HG03558 (cell line): Measurements from ENCODE around the gene PARP2.
A peak's percentile ranks its signal among the peaks of the same experiment; 100 is the strongest.
"Not testable (repeated sequence)": the region's sequence is repeated elsewhere in the genome, so short reads cannot be mapped to it uniquely, and the experiment has no call there.

ENCODE experiments used
- ATAC-seq: cut with Tn5 transposase; IDR thresholded peaks from one replicate; pipeline ENCODE4 v1.9.1; 2021; ENCODE audit warnings: moderate number of reproducible peaks; ENCODE audit not compliant: unreplicated experiment; ENCODE audit errors: extremely low read depth

The PARP2 gene

GRCh38 chr14:20343092-20343861, at the start of gene PARP2:
Gene PARP2, plus strand, starts transcription at chr14:20343635. Its CDS starts 7 bp downstream, at chr14:20343642.
- ATAC-seq: peak; percentile 85

- ATAC-seq: no peak
Observed at GRCh38 chr14:20294636-20295035, 48.8 kb upstream of the PARP2 start.

- no peak for ATAC-seq
Observed at GRCh38 chr14:20295067-20295466, 48.4 kb upstream of the PARP2 start.

GRCh38 chr14:20302042-20302755, 41.2 kb upstream of the PARP2 start:
- no peak for ATAC-seq

- ATAC-seq: peak; percentile 77
Observed at GRCh38 chr14:20305265-20306078, 38.0 kb upstream of the PARP2 start, which contains the start of gene TTC5. Gene TTC5, minus strand, starts transcription at chr14:20305951. Its CDS starts 14 bp downstream, at chr14:20305937.

GRCh38 chr14:20306079-20306423, 37.4 kb upstream of the PARP2 start:
- ATAC-seq: no peak

GRCh38 chr14:20314026-20314425, 29.4 kb upstream of the PARP2 start:
- no peak for ATAC-seq

GRCh38 chr14:20317720-20318119, 25.7 kb upstream of the PARP2 start:
- no peak for ATAC-seq

- ATAC-seq: no peak
Observed at GRCh38 chr14:20327005-20327869, 16.2 kb upstream of the PARP2 start.

GRCh38 chr14:20328705-20329104, 14.7 kb upstream of the PARP2 start:
- no peak for ATAC-seq

GRCh38 chr14:20329355-20329754, 14.1 kb upstream of the PARP2 start:
- ATAC-seq: no peak

GRCh38 chr14:20331053-20331613, 12.3 kb upstream of the PARP2 start:
- no peak for ATAC-seq

- ATAC-seq: no peak
Observed at GRCh38 chr14:20332431-20332787, 11.0 kb upstream of the PARP2 start.

GRCh38 chr14:20332788-20333493, 10.5 kb upstream of the PARP2 start, which contains the start of gene CCNB1IP1:
Gene CCNB1IP1, minus strand, starts transcription at chr14:20333279. Its CDS starts 16,756 bp downstream, at chr14:20316523.
- peak; percentile 95 for ATAC-seq

GRCh38 chr14:20333494-20333841, 10.0 kb upstream of the PARP2 start:
- no peak for ATAC-seq

GRCh38 chr14:20334017-20334416, 9.4 kb upstream of the PARP2 start:
- no peak for ATAC-seq

- not testable (repeated sequence) for ATAC-seq
Observed at GRCh38 chr14:20341032-20341431, 2.4 kb upstream of the PARP2 start.

GRCh38 chr14:20341646-20342045, 1.8 kb upstream of the PARP2 start:
- ATAC-seq: no peak

GRCh38 chr14:20343862-20344220, 406 bp downstream of the PARP2 start:
- ATAC-seq: no peak
